ENCODE data around the gene TMA7B.

TMA7B gene

GRCh38 chr22:39967103-39967829 is 7.1 kb downstream of the TMA7B start:
- Histone ChIP-seq H3K27ac (ENCODE audit: poor library complexity, severe bottlenecking) (no peak overlapping the region), H3K36me3 (ENCODE audit: low read depth) (no peaks in the 10 kb centered on the region), H3K4me1 (ENCODE audit: insufficient read depth, poor library complexity, severe bottlenecking) (peaks cover 2% of the 10 kb centered on the region), H3K9me3 (ENCODE audit: severe bottlenecking) (no peaks in the 10 kb centered on the region), H3K27me3 (ENCODE audit: insufficient read depth, poor library complexity, severe bottlenecking) (no peaks in the 10 kb centered on the region), H3K4me3 (ENCODE audit: severe bottlenecking) (no peak overlapping the region)
- DNase-seq (ENCODE audit: low spot score) (no peak), ATAC-seq (ENCODE audit: low read depth) (no peak)
- TF ChIP-seq CTCF (IDR thresholded peaks at IDR 0.05; ENCODE audit: poor library complexity, severe bottlenecking), result no peak

GRCh38 chr22:39967996-39968972 is 8.1 kb downstream of the TMA7B start:
- no peak for ATAC-seq (ENCODE audit: low read depth)
- Histone ChIP-seq H3K27me3 (ENCODE audit: insufficient read depth, poor library complexity, severe bottlenecking) (no peaks in the 10 kb centered on the region), H3K4me3 (ENCODE audit: severe bottlenecking) (no peak overlapping the region), H3K36me3 (ENCODE audit: low read depth) (no peaks in the 10 kb centered on the region), H3K9me3 (ENCODE audit: severe bottlenecking) (no peaks in the 10 kb centered on the region), H3K4me1 (ENCODE audit: insufficient read depth, poor library complexity, severe bottlenecking) (peaks cover 2% of the 10 kb centered on the region), H3K27ac (ENCODE audit: poor library complexity, severe bottlenecking) (no peak overlapping the region)
- TF ChIP-seq CTCF (IDR thresholded peaks at IDR 0.05; ENCODE audit: poor library complexity, severe bottlenecking), result no peak
- DNase-seq (ENCODE audit: low spot score), result no peak

- no peak for DNase-seq (ENCODE audit: low spot score)
- H3K4me3 ChIP-seq (ENCODE audit: severe bottlenecking), result no peak overlapping the region
- no peak for ATAC-seq (ENCODE audit: low read depth)
- H3K9me3 ChIP-seq (ENCODE audit: severe bottlenecking), result no peaks in the 10 kb centered on the region
- H3K36me3 ChIP-seq (ENCODE audit: low read depth), result no peaks in the 10 kb centered on the region
- no peaks in the 10 kb centered on the region for H3K27me3 ChIP-seq (ENCODE audit: insufficient read depth, poor library complexity, severe bottlenecking)
- H3K4me1 ChIP-seq (ENCODE audit: insufficient read depth, poor library complexity, severe bottlenecking), result peaks cover 2% of the 10 kb centered on the region
- no peak for TF ChIP-seq CTCF (IDR thresholded peaks at IDR 0.05; ENCODE audit: poor library complexity, severe bottlenecking)
- H3K27ac ChIP-seq (ENCODE audit: poor library complexity, severe bottlenecking), result no peak overlapping the region
Measured at GRCh38 chr22:39970742-39971141, 10.5 kb downstream of the TMA7B start.

- no peak for ATAC-seq (ENCODE audit: low read depth)
- no peaks in the 10 kb centered on the region for H3K36me3 ChIP-seq (ENCODE audit: low read depth)
- H3K4me1 ChIP-seq (ENCODE audit: insufficient read depth, poor library complexity, severe bottlenecking), result no peaks in the 10 kb centered on the region
- no peak for TF ChIP-seq CTCF (IDR thresholded peaks at IDR 0.05; ENCODE audit: poor library complexity, severe bottlenecking)
- DNase-seq (ENCODE audit: low spot score), result no peak
- no peak overlapping the region for H3K27ac ChIP-seq (ENCODE audit: poor library complexity, severe bottlenecking)
- H3K9me3 ChIP-seq (ENCODE audit: severe bottlenecking), result no peaks in the 10 kb centered on the region
- no peaks in the 10 kb centered on the region for H3K27me3 ChIP-seq (ENCODE audit: insufficient read depth, poor library complexity, severe bottlenecking)
- no peak overlapping the region for H3K4me3 ChIP-seq (ENCODE audit: severe bottlenecking)
Measured at GRCh38 chr22:39972641-39973040, 12.4 kb downstream of the TMA7B start.
